H1 (cell line): Measurements from ENCODE around the gene GGCX. TPM values are rescaled to one million over a fixed set of nuclear protein-coding genes. Genes with fewer than 3 reads are reported as not detected.

Source experiments
- CEBPB ChIP-seq: IDR thresholded peaks from 2 replicates; pipeline ENCODE4 v1.6.1; 2012; ENCODE audit warnings: low read depth, low read length
- EP300 ChIP-seq, 2 experiments: IDR thresholded peaks; 1 replicate in 1 of 2; 2 replicates in 1 of 2; pipeline ENCODE4 v1.6.1; 2011 to 2012; ENCODE audit warnings: low read depth in 2 of 2, low read length in 2 of 2, mild to moderate bottlenecking in 2 of 2, borderline replicate concordance in 1 of 2, inconsistent platforms in 1 of 2, moderate library complexity in 1 of 2
- GTF2F1 ChIP-seq: IDR thresholded peaks from 2 replicates; pipeline ENCODE4 v1.6.1; 2012; ENCODE audit warnings: low read depth, low read length, improper control_type of control experiment, borderline replicate concordance
- RFX5 ChIP-seq: IDR thresholded peaks from 2 replicates; pipeline ENCODE4 v1.6.1; 2011; ENCODE audit warnings: low read depth, low read length, improper control_type of control experiment, borderline replicate concordance
- SP1 ChIP-seq: IDR thresholded peaks from 2 replicates; pipeline ENCODE4 v1.6.1; 2011; ENCODE audit warnings: low read depth, low read length
- polyA plus RNA-seq, 7 experiments: library from polyadenylated mRNA; depleted of rRNA in 3 of 7; stranded (reverse) in 5 of 7; unstranded in 2 of 7; fragments of >200 nt in 5 of 7; fragments of 200-250 nt in 2 of 7; gene quantifications; 1 replicate in 5 of 7; 2 replicates in 1 of 7; 4 replicates in 1 of 7; pipeline versions ENCODE4 v1.2.1 to v1.2.3, GENCODE V29; 2011 to 2013; ENCODE audit warnings: missing spikeins in 2 of 7, mixed read lengths in 2 of 7
- total RNA-seq: library from RNA; stranded (reverse); fragmentation: NEBNext Ultra II Directional; extraction: Animal tissue kit (Norgen Biotek cat#: 25700); gene quantifications from 2 replicates; pipeline ENCODE4 v1.2.1, GENCODE V29; 2021

Gene GGCX
- total and polyA plus RNA-seq, 2 of the 8 experiments (the other 6 are each of a cell fraction or from before 2014, with no cell fraction given) = 29.4 to 33.8 TPM

DNA sequence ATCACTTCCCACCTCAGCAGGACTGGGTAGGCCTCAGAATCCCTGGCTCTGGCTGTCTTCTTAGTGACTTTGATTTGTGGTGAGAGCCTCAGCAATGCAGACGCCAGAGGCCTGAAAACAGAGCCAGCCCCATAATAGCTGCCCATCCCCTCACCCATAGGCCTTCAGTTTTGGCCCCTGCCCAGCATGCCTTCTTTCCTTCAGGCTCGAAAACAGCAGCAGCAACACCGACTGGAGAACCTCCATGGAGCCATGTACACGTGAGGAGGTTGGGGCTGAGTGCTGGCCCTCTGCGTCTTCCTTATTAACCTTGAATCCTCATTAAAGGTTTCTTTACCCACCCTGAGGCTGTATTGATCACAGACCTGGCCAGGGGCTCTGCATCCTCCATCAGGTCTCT, 35.9 kb upstream of the GGCX start (continued):
- TF ChIP-seq RFX5 (no peak), GTF2F1 (no peak), EP300 (IDR thresholded peaks at IDR 0.05; ENCODE audit: borderline replicate concordance in 1 of 2, low read depth in 2 of 2, low read length in 2 of 2) (no peak), SP1 (no peak), CEBPB (no peak)
- TF ChIP-seq, all 59 proteins: peak for 0
